Measurements from ENCODE around the gene UBE2G2. TPM values are rescaled to one million over a fixed set of nuclear protein-coding genes. Genes with fewer than 3 reads are reported as not detected.

UBE2G2 gene
- total RNA-seq, 1 experiment from 2014 or later = 53.9 TPM

DNA sequence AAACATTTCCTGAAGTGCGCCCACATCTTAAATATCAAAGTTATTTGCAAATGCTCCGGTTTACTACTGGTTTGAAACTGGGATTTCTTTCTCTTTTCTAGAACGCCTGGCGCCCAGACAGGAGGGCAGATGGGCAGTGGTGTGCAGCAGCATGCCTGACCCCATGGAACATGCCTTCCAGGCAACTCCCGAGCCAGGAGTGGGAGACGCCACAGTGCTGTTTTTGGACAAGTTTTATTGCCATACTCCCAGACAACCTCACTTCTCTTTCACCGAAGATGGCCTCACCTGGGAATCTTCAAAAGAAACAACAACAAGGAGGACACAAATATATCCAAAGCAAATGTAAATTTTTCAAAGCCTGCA, 21.5 kb downstream of the UBE2G2 start:
- in situ Hi-C loops (cut with HindIII; ENCODE audit: low pct_unique_long_range_greater_than_20kb, low sequenced_read_pairs) = no loop called here
- DNase-seq (ENCODE audit: low read depth, low spot score) = no peak

DNA sequence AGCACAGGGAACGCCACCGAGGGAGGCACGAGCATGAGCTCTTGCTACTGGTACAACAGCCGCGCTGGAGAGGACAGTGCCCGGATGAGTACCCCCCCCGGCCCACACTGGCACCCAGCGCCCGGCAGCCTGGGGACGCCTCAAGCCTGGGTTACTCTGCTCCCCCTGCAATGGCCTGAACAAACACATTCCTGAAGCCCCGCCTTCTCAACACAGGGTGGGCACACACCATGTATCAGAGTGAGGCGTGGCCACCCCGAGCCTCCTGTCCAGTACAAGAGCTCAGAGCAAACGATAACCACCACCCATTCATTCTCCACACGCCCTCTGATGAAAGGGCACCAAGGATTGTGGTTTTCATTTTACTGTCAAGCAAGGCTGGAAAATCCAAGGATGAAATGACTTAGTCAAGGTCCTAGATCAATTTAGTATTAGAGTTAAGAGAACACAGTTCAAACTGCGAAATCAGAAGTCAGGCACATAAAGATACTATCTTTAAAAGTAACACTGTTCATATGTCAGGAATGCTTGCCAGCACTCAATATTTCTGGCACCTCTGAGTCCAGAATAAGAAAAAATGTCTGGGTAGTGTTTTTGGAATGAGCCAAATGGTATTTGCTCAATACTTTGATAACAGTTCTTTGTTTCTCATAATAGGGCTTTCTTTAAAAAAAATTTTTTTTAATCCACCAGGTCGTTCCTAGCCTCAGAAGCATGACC, 22.0 kb downstream of the UBE2G2 start:
- no peak for DNase-seq (ENCODE audit: low read depth, low spot score)
- in situ Hi-C loops (cut with HindIII; ENCODE audit: low pct_unique_long_range_greater_than_20kb, low sequenced_read_pairs) = no loop called here

DNA sequence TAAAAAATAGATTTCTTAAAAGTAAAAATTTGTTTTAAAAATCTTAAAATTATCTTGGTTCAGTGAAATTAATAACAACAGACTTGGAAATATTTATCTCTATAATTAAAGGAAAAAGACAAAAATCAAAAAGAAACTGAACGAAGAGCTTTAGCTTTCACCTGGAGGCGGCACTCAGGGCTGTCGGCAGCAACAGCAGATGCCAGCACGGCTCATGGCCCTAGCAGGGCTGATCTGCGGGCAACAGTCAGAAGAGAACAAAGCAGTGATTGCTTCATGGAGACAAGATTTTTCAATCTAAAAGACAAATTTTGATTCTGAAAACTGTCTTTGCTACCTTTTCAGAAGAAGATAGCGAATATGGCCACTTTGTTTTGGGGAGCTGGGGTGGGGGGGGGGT, 22.6 kb downstream of the UBE2G2 start:
- in situ Hi-C loops (cut with HindIII; ENCODE audit: low pct_unique_long_range_greater_than_20kb, low sequenced_read_pairs) = no loop called here
- no peak for DNase-seq (ENCODE audit: low read depth, low spot score)

DNA sequence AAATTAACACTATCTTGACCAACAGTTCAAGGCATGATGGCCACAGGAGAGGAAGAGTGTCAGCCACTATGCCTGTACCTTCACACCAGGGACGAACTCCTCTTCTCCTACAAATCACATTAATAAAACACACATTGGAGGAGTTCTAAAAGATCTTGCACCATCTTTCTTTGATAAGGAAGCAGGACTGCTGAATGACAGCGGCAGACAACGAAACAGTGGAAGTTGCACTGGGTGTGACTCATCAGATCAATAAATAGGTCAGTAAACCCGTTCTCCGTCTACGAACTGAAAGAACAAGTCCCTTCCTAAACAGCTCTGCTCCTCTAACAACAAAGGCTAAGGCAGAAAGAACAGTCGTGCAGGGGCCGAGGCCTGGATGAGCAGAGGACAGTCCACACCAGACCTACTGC, 23.1 kb downstream of the UBE2G2 start:
- in situ Hi-C loops (cut with HindIII; ENCODE audit: low pct_unique_long_range_greater_than_20kb, low sequenced_read_pairs) = no loop called here
- DNase-seq (ENCODE audit: low read depth, low spot score) = no peak

DNA sequence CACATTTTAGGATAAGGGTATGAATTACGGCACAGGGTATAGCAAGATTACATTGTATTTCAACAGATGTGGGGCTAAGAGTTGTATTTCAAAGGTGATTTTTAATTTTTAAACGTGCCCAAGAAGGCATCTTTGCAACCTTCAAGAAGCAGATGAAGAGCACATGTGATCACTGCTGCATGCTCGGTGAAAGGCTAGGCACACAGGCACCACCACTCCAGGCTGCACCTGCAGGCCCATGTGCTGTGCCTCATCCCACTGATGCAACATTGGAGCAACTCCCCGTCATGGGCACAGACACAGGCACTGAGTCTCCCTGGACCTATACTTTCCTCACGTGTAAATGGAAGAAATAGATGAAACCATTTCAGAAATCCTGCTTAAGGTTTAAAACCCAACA, 23.5 kb downstream of the UBE2G2 start:
- DNase-seq (ENCODE audit: low read depth, low spot score) = no peak
- in situ Hi-C loops (cut with HindIII; ENCODE audit: low pct_unique_long_range_greater_than_20kb, low sequenced_read_pairs) = no loop called here

DNA sequence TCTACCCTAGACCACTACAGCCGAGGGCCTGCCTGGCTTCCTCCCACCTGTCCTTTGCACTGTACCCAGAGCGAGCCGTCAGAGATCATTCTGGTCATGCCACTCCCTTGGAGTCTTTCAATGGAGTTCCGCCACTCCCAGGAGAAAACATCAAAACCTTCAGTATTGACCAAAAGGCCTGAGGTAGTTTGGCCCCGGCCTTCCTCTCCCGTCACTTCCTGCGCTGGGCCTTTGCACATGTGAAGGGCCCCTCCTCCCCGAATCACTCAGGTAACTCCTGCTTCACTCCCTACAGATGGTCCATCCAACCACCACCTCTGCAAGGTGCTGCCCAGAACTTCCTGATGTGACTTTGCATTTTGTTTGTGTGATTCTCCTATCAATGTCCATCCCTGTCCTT, 26.6 kb downstream of the UBE2G2 start:
- in situ Hi-C loops (cut with HindIII; ENCODE audit: low pct_unique_long_range_greater_than_20kb, low sequenced_read_pairs) = no loop called here

DNA sequence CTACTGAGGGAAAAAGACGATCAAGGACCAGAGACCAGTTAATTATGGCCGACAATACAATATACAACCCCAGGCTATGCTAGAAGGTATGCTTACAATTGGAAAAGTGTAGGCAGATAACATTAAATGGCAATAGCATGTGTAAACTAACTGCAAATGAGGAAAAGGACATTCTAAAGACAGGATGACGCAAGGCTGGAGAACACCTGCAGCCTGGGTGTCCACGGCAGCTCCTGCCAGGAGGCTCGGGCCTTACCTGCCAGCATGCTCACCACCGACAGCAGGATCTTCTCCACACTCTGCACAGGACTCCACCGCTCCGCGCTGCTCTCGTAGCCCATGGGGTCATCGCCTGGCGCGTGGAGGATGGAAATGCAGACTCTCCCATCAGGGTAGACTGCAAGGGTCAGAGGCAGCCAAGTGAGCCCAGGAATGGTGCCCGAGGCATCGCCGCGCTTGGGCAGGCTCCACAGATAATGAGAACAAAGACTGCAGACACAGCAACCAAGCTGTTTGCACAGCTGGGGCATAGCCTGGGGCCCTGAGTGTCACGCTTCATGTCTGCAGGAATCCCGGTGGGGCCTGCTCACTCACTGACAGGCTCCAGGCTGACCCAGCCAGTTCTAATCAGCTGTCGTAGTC, 28.2 kb downstream of the UBE2G2 start:
- in situ Hi-C loops (cut with HindIII; ENCODE audit: low pct_unique_long_range_greater_than_20kb, low sequenced_read_pairs) = no loop called here
- no peak for DNase-seq (ENCODE audit: low read depth, low spot score)

More for the DNA sequence above, 26.6 kb downstream of the UBE2G2 start:
- no peak for DNase-seq (ENCODE audit: low read depth, low spot score)

DNA sequence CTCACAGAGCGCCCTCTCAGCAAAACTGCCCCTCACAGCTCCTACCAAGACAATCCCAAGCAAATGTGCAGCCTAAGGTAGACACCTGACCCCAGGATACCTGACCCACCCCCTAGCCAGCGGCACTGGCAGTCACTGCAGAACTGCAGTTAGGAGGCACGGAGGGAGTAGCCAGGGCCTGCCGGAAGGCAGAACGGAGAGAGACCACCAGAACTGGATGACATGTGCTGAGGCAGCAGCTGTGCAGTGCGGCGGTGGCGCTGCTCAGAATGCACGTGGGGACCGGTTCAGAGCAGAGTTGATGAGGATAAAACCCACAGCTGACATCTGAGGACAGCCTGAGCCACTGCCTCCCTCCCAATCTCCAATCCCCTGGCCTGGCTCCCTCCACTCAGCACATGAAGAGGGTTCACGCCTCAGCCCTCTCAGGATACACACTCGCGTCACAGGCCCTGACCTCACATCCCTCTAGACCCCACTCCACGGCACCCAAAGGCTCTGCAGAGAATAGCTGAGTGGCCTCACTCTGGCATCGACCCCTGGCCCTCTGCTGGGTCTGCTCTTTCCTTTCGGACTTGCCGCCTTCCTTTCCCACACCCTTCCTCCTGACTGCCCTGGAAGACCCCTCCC, 29.6 kb downstream of the UBE2G2 start:
- no peak for DNase-seq (ENCODE audit: low read depth, low spot score)
- in situ Hi-C loops (cut with HindIII; ENCODE audit: low pct_unique_long_range_greater_than_20kb, low sequenced_read_pairs) = no loop called here

DNA sequence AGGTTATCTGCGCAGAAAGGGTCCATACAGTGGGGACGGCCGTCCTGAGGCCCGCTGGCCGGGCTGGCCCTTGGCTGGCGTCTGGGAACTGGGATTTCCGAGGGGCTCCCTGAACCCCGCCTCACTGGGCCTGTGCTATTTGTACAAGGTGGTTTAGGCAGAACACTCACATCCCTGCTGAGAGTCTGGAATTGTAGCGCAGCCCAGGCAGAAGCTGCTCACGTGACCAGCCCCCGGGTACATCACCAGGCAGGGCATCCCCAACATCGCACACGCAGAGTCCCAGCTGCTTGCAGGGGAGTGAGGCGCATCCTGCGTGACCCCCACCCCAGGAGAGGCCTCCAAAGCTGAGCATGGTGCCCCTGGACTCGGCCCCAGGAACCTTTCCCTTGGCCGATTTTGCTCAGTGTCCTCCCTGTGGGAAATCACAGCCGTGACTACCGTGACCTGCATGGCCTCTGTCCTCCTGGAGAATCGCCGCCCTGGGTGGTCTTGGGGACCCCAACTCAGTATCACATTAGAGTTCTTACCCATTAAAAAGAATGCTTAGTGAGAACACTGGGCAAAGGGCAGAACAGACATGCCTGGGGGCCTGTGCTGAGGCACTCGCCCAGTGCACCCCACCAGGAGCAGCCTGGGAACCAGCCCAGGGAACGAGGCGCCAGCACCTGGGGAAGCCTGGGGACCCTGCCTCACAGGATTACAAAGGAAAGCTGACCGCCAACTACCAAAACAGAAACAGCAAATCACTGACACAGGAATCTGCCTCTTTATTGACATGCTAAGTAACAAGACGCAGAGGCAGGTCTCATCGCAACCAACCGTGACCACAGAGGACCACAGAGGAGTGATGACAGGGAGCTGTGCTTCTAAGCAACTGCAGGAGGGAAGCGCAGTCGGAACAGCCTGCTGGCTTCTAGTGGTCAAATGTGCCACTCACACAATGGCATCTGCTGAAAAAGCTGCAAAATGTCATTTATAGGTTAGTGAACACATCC, 33.5 kb downstream of the UBE2G2 start:
- DNase-seq (ENCODE audit: low read depth, low spot score) = no peak
- in situ Hi-C loops (cut with HindIII; ENCODE audit: low pct_unique_long_range_greater_than_20kb, low sequenced_read_pairs) = no loop called here

DNA sequence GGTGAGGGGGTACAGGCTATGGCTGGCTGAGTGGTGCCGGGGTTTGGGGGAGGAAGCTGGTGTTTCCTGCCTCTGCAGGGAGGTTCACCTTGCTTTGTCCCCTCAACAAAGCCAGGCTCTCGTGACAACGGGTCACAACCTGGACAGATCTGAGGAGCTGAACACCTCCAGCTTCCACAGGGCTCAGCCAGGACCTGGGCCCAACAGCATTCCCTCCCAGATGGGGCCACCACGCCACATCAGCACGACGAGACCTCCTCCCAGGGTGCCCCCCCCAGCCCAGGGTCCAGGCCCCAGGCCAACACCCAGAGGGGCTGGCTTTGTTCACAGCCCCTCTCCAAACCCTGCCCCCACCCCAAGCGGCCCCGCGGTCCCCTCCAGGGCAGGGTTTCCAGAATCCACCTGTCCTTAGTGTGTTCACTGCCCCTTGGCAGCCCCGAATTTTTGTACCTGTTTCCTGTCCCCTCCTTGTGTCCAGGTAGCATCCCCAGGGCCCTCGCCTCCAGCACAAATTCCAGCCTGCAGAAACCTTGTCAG, 34.7 kb downstream of the UBE2G2 start:
- in situ Hi-C loops (cut with HindIII; ENCODE audit: low pct_unique_long_range_greater_than_20kb, low sequenced_read_pairs) = no loop called here
- no peak for DNase-seq (ENCODE audit: low read depth, low spot score)

DNA sequence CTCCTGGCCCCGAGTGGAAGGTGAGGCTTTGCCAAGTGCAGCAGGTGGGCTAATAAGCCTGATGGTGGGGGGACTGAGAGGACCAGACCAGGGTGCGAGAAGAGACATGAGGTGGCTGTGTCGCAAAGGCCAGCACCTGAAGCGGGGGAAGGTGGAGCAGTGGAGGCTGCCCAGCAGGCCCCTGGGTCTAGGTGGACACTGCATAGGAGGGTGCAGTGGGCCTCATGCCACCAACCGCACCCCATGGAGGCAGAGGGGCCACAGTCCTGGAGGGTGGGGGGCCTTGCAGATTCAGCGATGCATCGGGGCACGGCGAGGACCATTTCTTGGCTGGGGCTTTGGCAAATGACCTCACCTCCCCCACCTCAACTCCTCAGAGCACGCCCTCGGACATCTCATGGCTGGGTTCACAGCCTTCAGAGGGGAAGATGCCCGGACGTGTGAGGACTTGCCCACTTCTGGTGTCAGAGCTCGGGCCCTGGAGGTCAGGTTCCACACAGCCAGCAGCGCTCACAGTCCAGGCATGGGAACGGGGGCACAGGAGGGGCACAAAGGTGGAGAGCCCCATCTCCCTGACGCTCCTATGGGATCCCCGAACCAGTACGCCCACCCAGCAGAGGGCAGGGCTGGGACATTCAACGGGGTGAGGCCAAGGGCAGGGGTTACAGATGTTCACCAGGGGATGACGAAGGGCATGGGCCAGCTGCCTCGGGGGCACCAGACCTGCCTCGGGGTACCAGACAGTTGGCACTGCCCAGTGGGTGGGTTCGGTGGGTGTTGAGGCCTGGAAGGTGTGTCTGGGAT, 35.4 kb downstream of the UBE2G2 start:
- DNase-seq (ENCODE audit: low read depth, low spot score) = no peak
- in situ Hi-C loops (cut with HindIII; ENCODE audit: low pct_unique_long_range_greater_than_20kb, low sequenced_read_pairs) = no loop called here

DNA sequence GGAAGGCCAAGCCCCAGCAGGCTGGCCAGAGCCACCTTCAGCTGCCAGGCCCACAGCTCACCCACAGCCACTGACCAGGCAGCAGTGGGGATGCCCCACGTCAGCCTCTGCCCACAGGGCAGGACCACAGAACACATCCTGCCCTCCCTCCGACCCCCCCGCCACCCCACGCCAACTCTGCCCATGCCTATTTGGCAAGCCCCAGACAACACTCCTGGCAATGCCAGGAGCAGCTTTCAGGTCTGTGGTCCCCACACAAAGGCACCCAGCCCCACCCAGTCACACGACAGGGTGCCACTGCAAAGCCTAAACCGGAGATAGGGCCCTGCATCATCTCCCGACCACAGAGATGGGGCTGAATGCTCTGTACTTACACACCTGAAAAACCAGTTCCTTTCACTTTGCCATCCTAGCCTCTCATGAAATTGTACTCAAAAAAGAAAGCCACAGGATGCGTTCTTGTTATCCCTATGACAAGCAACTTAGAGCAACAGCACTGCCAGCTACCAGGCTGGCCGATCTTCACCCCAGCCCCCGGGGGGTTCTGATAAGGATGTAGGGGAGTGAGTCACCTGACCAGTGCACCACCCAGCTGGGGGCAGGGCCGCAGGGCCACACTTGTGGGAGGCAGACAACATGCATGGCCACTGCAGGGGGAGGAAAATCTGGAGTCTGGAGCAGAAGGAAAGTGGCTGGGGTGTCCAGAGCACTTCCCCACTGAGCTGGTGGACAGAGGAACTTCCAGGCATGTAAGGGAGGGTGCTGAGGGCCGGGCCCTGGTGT, 36.2 kb downstream of the UBE2G2 start:
- in situ Hi-C loops (cut with HindIII; ENCODE audit: low pct_unique_long_range_greater_than_20kb, low sequenced_read_pairs) = no loop called here

DNA sequence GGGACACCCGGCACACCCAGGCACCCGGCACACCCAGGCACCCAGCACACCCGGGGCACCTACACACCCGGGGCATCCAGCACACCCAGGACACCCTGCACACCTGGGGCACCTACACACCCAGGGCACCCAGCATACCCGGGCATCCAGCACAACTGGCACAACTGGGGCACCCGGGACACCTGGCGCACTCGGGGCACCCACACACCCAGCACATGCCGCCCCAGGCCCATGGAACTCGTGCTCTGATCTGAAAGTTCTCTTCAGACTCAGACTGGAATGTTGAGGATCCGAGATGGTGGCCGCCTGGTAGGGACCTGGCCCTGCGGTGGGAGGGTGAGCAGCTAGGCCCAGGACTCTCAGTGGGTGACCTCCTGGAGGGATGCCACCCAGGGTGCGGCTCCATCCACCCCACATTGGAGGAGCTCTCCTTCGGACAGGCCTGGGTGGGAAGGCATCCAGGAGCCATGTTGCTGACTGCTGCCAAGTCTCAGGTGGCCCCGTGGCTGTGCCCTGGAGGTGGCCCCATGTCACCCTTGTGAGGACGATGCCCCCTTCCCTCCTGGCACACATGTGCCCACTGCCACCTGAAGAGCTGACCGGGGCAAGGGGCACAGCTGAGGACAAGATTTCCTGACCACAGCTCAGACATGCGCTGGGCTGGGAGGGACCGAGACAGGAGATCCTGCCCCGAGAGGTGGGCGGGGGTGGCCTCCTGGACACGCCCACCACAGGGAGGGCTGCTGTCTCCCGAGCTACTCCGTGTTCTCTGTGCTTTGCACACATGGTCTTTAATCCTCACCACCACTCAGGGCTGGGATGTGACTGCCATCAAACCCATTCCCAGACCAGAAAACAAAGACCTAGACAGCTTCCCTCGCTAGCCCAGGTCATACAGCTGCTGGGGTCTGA, 37.0 kb downstream of the UBE2G2 start:
- no peak for DNase-seq (ENCODE audit: low read depth, low spot score)
- in situ Hi-C loops (cut with HindIII; ENCODE audit: low pct_unique_long_range_greater_than_20kb, low sequenced_read_pairs) = no loop called here

More for the DNA sequence above, 36.2 kb downstream of the UBE2G2 start:
- no peak for DNase-seq (ENCODE audit: low read depth, low spot score)

DNA sequence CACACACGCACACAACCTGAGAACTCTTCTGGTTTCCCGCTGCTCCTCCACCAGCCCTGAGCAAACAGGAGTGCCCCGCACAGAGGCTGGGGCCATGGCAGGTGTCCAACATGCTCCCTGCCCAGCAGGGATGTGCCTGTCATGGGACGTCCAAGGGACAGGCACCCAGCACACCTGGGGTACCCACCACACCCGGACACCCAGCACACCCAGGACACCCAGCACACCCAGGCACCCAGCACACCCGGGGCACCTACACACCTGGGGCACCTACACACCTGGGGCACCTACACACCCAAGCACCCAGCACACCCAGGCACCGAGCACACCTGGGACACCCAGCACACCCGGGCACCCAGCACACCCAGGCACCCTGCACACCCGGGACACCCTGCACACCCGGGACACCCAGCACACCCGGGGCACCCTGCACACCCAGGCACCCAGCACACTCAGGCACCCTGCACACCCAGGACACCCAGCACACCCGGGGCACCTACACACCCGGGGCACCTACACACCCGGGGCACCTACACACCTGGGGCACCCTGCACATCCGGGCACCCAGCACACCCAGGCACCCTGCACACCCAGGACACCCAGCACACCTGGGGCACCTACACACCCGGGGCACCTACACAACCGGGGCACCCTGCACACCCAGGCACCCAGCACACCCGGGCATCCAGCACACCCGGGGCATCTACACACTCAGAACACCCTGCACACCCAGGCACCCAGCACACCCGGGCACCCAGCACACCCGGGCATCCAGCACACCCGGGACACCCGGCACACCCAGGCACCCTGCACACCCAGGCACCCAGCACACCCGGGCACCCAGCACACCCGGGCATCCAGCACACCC, 37.9 kb downstream of the UBE2G2 start:
- in situ Hi-C loops (cut with HindIII; ENCODE audit: low pct_unique_long_range_greater_than_20kb, low sequenced_read_pairs) = no loop called here
- DNase-seq (ENCODE audit: low read depth, low spot score) = no peak

DNA sequence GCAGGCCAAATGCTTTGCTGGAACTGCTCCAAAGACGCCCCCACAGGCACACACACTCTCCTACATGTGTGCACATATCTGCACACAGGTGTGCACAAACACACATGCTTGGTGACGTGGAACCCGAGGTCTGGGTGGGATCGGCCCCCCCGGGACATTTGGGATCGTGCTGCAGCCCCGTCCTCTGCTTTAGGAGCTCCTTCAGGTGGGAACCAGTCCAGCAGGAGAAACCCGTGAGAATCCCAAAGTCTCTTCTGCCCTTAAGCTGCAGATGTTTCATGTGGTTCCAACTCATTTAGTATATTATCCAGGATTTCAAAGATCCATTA, 38.6 kb downstream of the UBE2G2 start:
- in situ Hi-C loops (cut with HindIII; ENCODE audit: low pct_unique_long_range_greater_than_20kb, low sequenced_read_pairs) = no loop called here
- no peak for DNase-seq (ENCODE audit: low read depth, low spot score)
